ENCODE measurements around the gene CES2.

The CES2 gene

DNA sequence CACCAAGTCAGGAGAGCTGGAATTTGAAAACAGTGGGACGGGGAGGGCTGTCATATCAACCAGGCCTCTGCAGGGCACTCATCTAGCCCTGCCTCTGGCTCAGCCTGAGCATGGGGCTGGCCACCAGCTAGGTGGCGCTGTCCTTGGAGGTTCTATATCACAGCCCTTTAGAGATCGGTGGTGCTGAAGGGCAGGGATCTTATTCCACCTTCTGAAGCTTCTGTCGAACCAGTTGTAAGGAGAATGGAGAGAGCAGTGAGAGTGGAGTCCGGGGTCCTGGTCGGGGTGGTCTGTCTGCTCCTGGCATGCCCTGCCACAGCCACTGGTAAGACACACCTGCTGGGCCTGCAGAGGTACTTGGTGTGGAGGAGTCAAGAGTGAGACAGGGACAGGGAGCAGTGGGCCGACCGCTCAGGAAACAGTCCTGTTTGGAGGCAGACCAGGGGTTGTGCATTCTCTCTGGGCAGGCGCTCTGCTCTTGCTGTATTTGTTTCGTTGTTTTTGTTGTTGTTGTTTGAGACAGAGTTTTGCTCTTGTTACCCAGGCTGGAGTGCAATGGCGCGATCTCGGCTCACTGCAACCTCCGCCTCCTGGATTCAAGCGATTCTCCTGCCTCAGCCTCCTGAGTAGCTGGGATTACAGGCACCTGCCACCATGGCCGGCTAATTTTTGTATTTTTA lies 25.9 kb downstream of the CES2 start, which contains the start of gene CES3:
CES3 (plus strand) TSS at position 202 of the 680 bp plus-strand sequence; CDS start at position 244, 42 bp downstream.
- in situ Hi-C loops (cut with MboI; ENCODE audit: low pct_unique_long_range_greater_than_20kb, low sequenced_read_pairs, unreplicated experiment), result no loop called here
- DNase-seq (ENCODE audit: low spot score), result peak; percentile 73
- peak; percentile 85 for TF ChIP-seq CTCF (IDR thresholded peaks at IDR 0.05; ENCODE audit: extremely low read depth, insufficient read depth, missing control alignments)

DNA sequence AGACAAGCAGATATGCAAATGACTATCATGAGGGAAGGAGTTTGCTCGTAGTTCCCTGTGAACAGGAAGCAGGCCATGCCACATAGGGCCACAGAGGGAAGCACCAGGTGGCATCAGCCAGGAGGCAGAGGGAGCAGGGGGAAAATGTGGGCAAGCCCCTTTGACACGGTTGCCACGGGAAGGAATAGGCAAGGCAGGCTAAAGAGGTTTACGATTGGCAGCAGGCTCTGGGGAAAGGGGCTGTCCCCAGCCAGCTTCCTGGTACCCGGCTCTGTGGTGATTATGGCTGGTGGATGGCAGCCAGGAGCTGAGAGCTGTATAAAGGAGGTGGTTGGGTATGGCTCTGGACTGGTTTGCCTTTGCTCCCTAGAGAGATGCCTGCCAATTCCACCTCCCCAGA lies 26.6 kb downstream of the CES2 start:
- in situ Hi-C loops (cut with MboI; ENCODE audit: low pct_unique_long_range_greater_than_20kb, low sequenced_read_pairs, unreplicated experiment), result no loop called here

DNA sequence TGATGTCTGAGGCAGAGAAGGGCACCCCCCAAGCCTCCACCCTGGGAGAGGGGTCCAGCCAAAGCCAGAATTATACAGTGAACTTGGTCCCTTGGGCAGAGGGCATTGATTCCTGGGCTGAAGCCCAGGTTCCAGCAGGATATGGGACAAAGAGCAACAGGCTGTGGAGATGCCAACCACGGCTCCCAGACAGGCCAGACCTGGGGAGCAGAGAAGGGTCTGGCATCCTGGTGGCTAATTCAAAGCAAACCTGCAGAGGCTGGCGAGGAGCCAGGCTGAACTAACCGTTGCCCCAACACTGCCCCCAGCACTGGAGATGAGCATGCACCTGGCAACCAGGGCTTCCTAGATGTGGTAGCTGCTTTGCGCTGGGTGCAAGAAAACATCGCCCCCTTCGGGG lies 28.7 kb downstream of the CES2 start:
- no peak for DNase-seq (ENCODE audit: low spot score)
- in situ Hi-C loops (cut with MboI; ENCODE audit: low pct_unique_long_range_greater_than_20kb, low sequenced_read_pairs, unreplicated experiment), result no loop called here
- no peak for TF ChIP-seq CTCF (IDR thresholded peaks at IDR 0.05; ENCODE audit: extremely low read depth, insufficient read depth, missing control alignments)

More for the DNA sequence above, 26.6 kb downstream of the CES2 start:
- no peak for DNase-seq (ENCODE audit: low spot score)
- TF ChIP-seq CTCF (IDR thresholded peaks at IDR 0.05; ENCODE audit: extremely low read depth, insufficient read depth, missing control alignments), result no peak

- in situ Hi-C loops (cut with MboI; ENCODE audit: low pct_unique_long_range_greater_than_20kb, low sequenced_read_pairs, unreplicated experiment), result no loop called here
- DNase-seq (ENCODE audit: low spot score), result no peak
- TF ChIP-seq CTCF (IDR thresholded peaks at IDR 0.05; ENCODE audit: extremely low read depth, insufficient read depth, missing control alignments), result no peak
Observed at GRCh38 chr16:66968847-66969246, 33.5 kb downstream of the CES2 start.

DNA sequence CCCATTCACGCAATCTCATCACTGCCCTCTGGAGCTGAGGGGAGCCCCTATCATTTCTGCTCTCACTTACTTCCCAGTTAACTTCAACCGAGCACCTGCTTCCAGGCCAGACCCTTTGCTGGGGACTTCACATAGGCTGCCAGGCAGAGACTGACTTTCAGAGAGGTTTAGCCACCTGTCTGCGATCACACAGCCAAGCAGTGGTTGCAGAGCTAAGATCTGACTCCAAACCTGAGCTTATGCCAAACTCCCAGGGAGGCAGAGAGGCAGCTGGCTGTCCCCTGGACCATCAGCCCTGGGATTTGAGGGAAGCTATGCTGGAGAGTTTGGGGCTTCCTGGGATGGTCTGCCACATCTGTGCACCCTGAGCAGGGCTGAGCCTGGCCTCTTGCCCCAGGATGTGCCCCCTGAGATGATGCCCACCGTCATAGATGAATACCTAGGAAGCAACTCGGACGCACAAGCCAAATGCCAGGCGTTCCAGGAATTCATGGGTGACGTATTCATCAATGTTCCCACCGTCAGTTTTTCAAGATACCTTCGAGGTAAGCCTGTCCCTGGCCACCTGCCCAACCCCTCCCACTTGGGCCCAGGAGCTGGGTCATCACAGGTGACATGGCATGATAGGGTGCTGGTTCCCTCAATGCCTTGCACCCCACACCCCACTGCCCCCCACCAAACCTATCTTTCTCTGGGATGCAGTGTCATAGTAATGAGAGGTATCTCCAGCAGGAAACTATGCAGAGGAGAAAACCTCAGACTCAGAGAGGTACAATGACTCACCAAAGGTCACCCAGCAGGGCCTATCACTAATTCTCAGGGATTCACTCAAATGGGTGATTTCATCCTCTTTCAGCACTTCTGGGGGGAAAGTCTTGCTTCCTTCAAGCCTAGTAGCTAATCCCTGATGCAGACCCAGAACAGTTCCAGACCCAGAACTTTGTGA lies 35.7 kb downstream of the CES2 start:
- no peak for TF ChIP-seq CTCF (IDR thresholded peaks at IDR 0.05; ENCODE audit: extremely low read depth, insufficient read depth, missing control alignments)
- in situ Hi-C loops (cut with MboI; ENCODE audit: low pct_unique_long_range_greater_than_20kb, low sequenced_read_pairs, unreplicated experiment), result no loop called here
- peak; percentile 6 for DNase-seq (ENCODE audit: low spot score)

GRCh38 chr16:66972983-66973382 lies 37.7 kb downstream of the CES2 start:
- in situ Hi-C loops (cut with MboI; ENCODE audit: low pct_unique_long_range_greater_than_20kb, low sequenced_read_pairs, unreplicated experiment), result no loop called here
- peak; percentile 5 for DNase-seq (ENCODE audit: low spot score)
- no peak for TF ChIP-seq CTCF (IDR thresholded peaks at IDR 0.05; ENCODE audit: extremely low read depth, insufficient read depth, missing control alignments)
